ENCODE data around the gene TRIM7.
"Not testable (repeated sequence)": the region's sequence is repeated elsewhere in the genome, so short reads cannot be mapped to it uniquely, and the experiment has no call there.

TRIM7 gene

GRCh38 chr5:181190711-181191525 lies 14.1 kb downstream of the TRIM7 start:
- no peak for DNase-seq

GRCh38 chr5:181189962-181190710 lies 14.9 kb downstream of the TRIM7 start:
- no peak for DNase-seq

- no peak for DNase-seq
These were observed 15.5 kb downstream of the TRIM7 start for GRCh38 chr5:181189363-181189961.

- DNase-seq = no peak
These were observed 16.2 kb downstream of the TRIM7 start for GRCh38 chr5:181188700-181189362.

- DNase-seq = no peak
These were observed 17.3 kb downstream of the TRIM7 start for GRCh38 chr5:181187500-181188213.

GRCh38 chr5:181186986-181187499 lies 18.0 kb downstream of the TRIM7 start:
- DNase-seq = no peak

GRCh38 chr5:181186022-181186421 lies 19.0 kb downstream of the TRIM7 start:
- DNase-seq = no peak

- DNase-seq = no peak
These were observed 19.4 kb downstream of the TRIM7 start for GRCh38 chr5:181185560-181185959.

- DNase-seq = no peak
These were observed 20.2 kb downstream of the TRIM7 start for GRCh38 chr5:181184845-181185216.

GRCh38 chr5:181182651-181183050 lies 22.3 kb downstream of the TRIM7 start:
- DNase-seq = no peak

- no peak for DNase-seq
These were observed 23.1 kb downstream of the TRIM7 start for GRCh38 chr5:181181650-181182565.

GRCh38 chr5:181177559-181177958 lies 27.4 kb downstream of the TRIM7 start:
- not testable (repeated sequence) for DNase-seq

GRCh38 chr5:181176254-181176952 lies 28.6 kb downstream of the TRIM7 start:
- DNase-seq = no peak

GRCh38 chr5:181173420-181174342 lies 31.3 kb downstream of the TRIM7 start:
- no peak for DNase-seq

- DNase-seq = no peak
These were observed 32.0 kb downstream of the TRIM7 start for GRCh38 chr5:181173027-181173419.

GRCh38 chr5:181171782-181172181 lies 33.2 kb downstream of the TRIM7 start:
- DNase-seq = peak in 1 of 2 experiments; percentile 30

GRCh38 chr5:181170996-181171395 lies 34.0 kb downstream of the TRIM7 start:
- no peak for DNase-seq

- no peak for DNase-seq
These were observed 34.7 kb downstream of the TRIM7 start for GRCh38 chr5:181170237-181170825.

Data from NCI-H446 (cell line).